Measurements from ENCODE around the gene GOLIM4. TPM values are rescaled to one million over a fixed set of nuclear protein-coding genes. Genes with fewer than 3 reads are reported as not detected.
A peak's percentile ranks its signal among the peaks of the same experiment; 100 is the strongest.

Gene GOLIM4
- total RNA-seq, 1 experiment from 2014 or later: 17.5 TPM

GRCh38 chr3:168112894-168113293 lies 17.2 kb upstream of the GOLIM4 start:
- in situ Hi-C loops (cut with HindIII; ENCODE audit: low pct_unique_long_range_greater_than_20kb, low sequenced_read_pairs): no loop called here

DNA sequence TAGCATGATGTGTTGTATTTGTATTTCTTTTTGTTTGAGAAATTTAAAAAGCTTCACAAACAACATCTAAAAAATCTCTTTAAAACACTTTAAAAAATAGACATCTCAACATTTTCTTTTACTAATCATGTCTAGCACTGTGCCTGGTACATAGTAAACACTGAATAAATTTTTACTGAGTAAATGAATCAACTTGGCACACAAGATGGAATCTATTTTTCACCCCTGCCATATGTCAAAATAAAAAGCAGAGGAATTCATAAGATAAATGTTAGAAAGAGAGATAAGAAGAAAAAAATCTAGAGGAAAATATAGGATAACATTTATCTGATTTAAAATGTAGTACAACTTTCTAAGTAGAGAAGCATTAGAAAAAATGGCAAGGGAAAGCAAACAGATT lies 8.6 kb upstream of the GOLIM4 start:
- no peak for DNase-seq (ENCODE audit: low read depth, low spot score)
- in situ Hi-C loops (cut with HindIII; ENCODE audit: low pct_unique_long_range_greater_than_20kb, low sequenced_read_pairs): no loop called here

More at GRCh38 chr3:168112894-168113293, 17.2 kb upstream of the GOLIM4 start:
- no peak for DNase-seq (ENCODE audit: low read depth, low spot score)

GRCh38 chr3:168102735-168103410 lies 7.1 kb upstream of the GOLIM4 start:
- in situ Hi-C loops (cut with HindIII; ENCODE audit: low pct_unique_long_range_greater_than_20kb, low sequenced_read_pairs): no loop called here
- no peak for DNase-seq (ENCODE audit: low read depth, low spot score)

DNA sequence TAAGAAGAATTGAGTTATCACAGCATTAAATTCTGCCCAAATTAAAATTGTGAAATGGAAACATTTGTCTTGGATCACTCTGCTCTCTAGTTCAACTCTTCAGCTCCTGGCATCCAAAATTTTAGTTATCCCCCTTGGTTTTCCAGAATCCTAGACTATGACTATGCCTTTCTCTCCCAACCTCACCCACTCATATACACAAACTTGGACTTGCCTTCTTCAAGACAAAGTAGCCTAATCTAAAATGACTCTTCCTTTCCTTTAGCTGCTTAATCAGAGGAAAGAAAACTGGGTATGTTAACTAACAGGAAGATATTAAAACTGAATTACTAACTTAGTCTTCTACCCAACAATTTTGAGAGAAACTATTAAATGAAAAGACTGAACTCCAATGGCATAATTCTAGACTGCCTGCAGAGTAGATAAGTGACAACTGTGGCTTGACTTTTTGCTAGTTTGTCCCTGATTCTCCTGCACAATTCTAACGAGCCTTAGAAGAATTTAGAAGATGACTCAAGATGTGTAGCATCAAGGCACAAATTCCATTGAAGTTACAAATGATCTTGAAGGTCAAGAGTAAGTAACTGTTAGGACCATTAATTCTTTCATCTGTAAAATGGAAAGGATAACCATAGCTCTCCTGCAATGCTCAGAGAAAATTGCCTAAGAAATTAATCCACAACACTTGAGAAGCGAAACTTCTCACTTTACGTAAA lies 5.2 kb upstream of the GOLIM4 start:
- in situ Hi-C loops (cut with HindIII; ENCODE audit: low pct_unique_long_range_greater_than_20kb, low sequenced_read_pairs): no loop called here
- no peak for DNase-seq (ENCODE audit: low read depth, low spot score)

GRCh38 chr3:168097381-168097780 lies 1.7 kb upstream of the GOLIM4 start:
- in situ Hi-C loops (cut with HindIII; ENCODE audit: low pct_unique_long_range_greater_than_20kb, low sequenced_read_pairs): no loop called here

GRCh38 chr3:168096210-168096652 lies 507 bp upstream of the GOLIM4 start:
- in situ Hi-C loops (cut with HindIII; ENCODE audit: low pct_unique_long_range_greater_than_20kb, low sequenced_read_pairs): no loop called here
- DNase-seq (ENCODE audit: low read depth, low spot score): peak; percentile 92

More at GRCh38 chr3:168097381-168097780, 1.7 kb upstream of the GOLIM4 start:
- no peak for DNase-seq (ENCODE audit: low read depth, low spot score)

GRCh38 chr3:168094877-168095610 lies 680 bp downstream of the GOLIM4 start:
- no peak for DNase-seq (ENCODE audit: low read depth, low spot score)
- in situ Hi-C loops (cut with HindIII; ENCODE audit: low pct_unique_long_range_greater_than_20kb, low sequenced_read_pairs): no loop called here

GRCh38 chr3:168094580-168094876 lies 1.2 kb downstream of the GOLIM4 start:
- peak; percentile 73 for DNase-seq (ENCODE audit: low read depth, low spot score)
- in situ Hi-C loops (cut with HindIII; ENCODE audit: low pct_unique_long_range_greater_than_20kb, low sequenced_read_pairs): no loop called here

GRCh38 chr3:168093790-168094189 lies 1.9 kb downstream of the GOLIM4 start:
- in situ Hi-C loops (cut with HindIII; ENCODE audit: low pct_unique_long_range_greater_than_20kb, low sequenced_read_pairs): no loop called here
- no peak for DNase-seq (ENCODE audit: low read depth, low spot score)

DNA sequence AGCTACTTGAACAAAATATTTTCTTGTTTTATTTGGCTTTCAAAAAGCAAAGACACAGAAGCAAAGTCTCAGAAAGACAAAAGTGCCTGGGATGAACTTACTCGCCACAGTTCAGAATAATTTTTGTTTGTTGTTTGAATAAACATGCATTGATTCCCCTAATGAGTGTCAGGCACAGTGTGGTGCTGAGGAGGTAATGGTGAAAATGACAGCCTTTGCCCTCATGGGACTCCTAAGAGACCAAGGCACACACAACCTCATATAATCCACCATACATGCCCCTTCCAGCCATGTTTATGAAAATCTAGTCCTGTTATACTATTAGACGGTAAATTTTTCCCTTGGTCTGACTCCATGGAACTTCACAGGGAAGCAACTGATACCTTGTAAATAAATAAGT lies 2.5 kb downstream of the GOLIM4 start:
- DNase-seq (ENCODE audit: low read depth, low spot score): no peak
- in situ Hi-C loops (cut with HindIII; ENCODE audit: low pct_unique_long_range_greater_than_20kb, low sequenced_read_pairs): no loop called here

DNA sequence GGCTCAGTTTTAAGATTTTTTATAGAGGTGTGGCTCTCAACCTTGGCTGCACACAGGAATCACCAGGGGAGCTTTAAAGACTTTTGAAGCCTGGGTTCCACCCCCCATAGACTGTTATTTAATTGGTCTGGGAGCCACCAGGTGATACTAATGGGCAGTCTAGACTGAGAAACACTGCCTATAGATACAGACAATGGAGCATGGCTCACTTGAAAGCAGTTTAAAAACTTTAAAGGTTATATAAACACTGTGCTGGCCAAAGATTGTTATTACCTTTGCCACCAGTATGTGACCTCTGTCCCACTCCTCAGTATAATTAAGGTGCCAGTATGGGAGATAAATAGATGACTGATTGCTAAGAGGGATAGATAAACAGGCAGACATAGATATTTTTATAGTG lies 3.8 kb downstream of the GOLIM4 start:
- DNase-seq (ENCODE audit: low read depth, low spot score): no peak
- in situ Hi-C loops (cut with HindIII; ENCODE audit: low pct_unique_long_range_greater_than_20kb, low sequenced_read_pairs): no loop called here

DNA sequence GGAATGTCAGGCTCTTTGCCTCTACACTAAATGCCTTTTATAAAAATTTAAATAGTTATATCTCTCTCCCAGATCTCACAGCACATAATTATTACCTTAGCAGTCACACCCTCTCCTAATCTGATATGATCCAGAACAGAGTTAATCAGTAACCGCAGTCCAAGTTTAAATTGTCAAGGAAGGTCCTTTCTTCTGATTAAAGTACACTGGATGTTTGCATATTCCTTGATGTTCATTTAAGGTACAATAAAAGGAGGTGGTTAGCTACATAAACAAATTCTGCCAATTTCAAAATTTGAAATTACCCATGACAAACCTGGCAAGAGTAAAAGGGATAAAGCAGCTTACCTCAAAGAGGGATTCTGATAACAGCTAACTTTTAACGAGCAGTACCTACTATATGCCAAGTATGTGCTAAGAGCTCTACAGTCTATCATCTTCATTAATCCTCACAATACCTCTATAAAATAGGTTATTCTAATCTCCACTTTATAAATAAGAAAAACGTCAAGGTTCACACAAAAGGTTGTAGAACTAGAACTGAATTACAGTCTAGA lies 4.3 kb downstream of the GOLIM4 start:
- DNase-seq (ENCODE audit: low read depth, low spot score): no peak
- in situ Hi-C loops (cut with HindIII; ENCODE audit: low pct_unique_long_range_greater_than_20kb, low sequenced_read_pairs): no loop called here

DNA sequence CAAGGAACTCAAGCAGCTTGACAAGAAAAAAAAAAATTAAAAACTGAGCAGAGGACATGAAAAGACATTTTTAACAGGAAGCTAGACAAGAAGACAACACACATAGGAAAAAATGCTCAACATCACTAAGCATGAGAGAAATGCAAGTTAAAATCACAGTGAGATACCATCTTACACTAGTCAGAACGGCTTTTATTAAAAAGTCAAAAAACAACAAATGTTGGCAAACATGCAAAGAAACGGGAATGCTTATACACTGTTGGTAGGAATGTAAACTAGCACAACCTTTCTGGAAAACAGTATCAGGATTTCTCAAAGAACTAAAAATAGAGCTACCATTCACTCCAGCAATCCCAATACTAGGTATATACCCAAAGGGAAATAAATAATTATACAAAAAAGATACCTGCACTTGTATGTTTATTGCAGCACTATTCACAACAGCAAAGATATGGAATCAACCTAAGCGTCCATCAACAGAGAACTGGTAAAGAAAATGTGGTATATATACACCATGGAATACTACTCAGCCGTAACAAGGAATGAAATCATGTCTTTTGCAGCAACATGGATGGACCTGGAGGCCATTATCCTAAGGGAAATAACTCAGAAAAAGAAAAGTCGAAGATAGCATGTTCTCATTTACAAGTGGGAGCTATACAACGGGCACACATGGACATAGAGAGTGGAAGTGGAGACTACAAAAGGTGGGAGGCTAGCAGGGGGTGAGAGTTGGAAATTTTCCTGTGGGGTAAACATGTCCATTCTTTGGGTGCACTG lies 5.2 kb downstream of the GOLIM4 start:
- in situ Hi-C loops (cut with HindIII; ENCODE audit: low pct_unique_long_range_greater_than_20kb, low sequenced_read_pairs): no loop called here
- no peak for DNase-seq (ENCODE audit: low read depth, low spot score)

DNA sequence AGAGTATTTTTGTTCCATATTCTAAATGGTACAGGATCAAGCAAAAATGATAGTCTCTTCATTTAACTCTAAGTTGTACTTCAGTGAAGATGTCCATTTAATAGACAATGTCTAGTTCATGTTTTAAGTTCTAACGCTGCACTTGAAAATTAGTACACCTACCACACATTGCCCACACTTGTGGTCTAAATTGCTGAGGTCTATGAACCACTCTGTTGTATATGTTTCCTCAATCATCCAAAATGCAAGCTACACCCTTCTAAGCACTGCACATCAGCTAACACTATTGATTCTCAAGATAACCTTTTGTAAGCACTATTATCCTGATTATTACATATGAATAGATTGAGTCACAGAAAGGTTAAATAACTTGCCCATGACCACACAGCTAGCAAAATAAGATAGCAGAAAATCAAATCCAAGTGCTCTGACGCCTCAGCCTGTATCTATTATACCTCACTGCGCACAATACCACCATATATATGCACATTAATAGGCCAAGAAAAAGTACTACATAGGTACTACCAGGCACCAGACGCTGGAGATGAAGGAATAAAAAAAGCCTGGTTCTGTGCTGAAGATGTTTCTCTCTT lies 6.4 kb downstream of the GOLIM4 start:
- DNase-seq (ENCODE audit: low read depth, low spot score): no peak
- in situ Hi-C loops (cut with HindIII; ENCODE audit: low pct_unique_long_range_greater_than_20kb, low sequenced_read_pairs): no loop called here

GRCh38 chr3:168088106-168088720 lies 7.5 kb downstream of the GOLIM4 start:
- DNase-seq (ENCODE audit: low read depth, low spot score): peak; percentile 62
- in situ Hi-C loops (cut with HindIII; ENCODE audit: low pct_unique_long_range_greater_than_20kb, low sequenced_read_pairs): no loop called here

DNA sequence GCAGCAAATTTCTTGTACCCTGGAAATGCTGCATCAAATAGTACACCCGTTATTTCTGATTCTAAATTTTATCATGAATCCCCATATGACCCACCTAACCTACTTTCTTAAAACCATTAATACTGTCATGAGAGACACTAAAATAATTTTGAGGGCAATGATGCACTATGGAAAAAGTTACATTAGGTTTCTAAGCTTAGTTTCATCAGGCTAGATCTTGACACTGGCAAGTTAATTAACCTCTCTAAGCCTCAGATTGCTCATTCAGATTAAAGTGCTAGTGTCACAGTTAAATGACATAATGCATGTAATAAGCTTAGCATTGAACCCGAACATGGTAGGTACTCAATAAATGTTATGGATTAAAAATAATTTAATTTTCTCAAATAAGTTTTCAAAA lies 8.2 kb downstream of the GOLIM4 start:
- in situ Hi-C loops (cut with HindIII; ENCODE audit: low pct_unique_long_range_greater_than_20kb, low sequenced_read_pairs): no loop called here
- DNase-seq (ENCODE audit: low read depth, low spot score): no peak

Measured in SK-MEL-5 (cell line).